ENCODE measurements around the gene BMPR1B. TPM values are rescaled to one million over a fixed set of nuclear protein-coding genes. Genes with fewer than 3 reads are reported as not detected.

BMPR1B gene
- total RNA-seq, 1 donor from 2014 or later = 5.6 TPM

- no peak overlapping the region for H3K27ac Mint-ChIP-seq (ENCODE audit: unreplicated experiment)
Observed at GRCh38 chr4:94763005-94763404, 5.2 kb downstream of the BMPR1B start.

GRCh38 chr4:94763500-94763899 lies 5.7 kb downstream of the BMPR1B start:
- no peaks in the 10 kb centered on the region for H3K27me3 Mint-ChIP-seq (ENCODE audit: low read depth)
- no peaks in the 10 kb centered on the region for H3K36me3 Mint-ChIP-seq (ENCODE audit: low read depth)
- H3K4me1 Mint-ChIP-seq (ENCODE audit: low read depth) = peaks cover 21% of the 10 kb centered on the region
- TF ChIP-seq CTCF (IDR thresholded peaks at IDR 0.05) = no peak
- H3K9me3 Mint-ChIP-seq (ENCODE audit: low read depth) = no peaks in the 10 kb centered on the region
- H3K4me3 Mint-ChIP-seq (ENCODE audit: unreplicated experiment) = no peak overlapping the region
- DNase-seq (ENCODE audit: low spot score) = no peak
- H3K27ac Mint-ChIP-seq (ENCODE audit: unreplicated experiment) = no peak overlapping the region

More at GRCh38 chr4:94763005-94763404, 5.2 kb downstream of the BMPR1B start:
- Mint-ChIP-seq H3K36me3 (ENCODE audit: low read depth) (no peaks in the 10 kb centered on the region), H3K9me3 (ENCODE audit: low read depth) (no peaks in the 10 kb centered on the region), H3K4me3 (ENCODE audit: unreplicated experiment) (no peak overlapping the region), H3K27me3 (ENCODE audit: low read depth) (no peaks in the 10 kb centered on the region), H3K4me1 (ENCODE audit: low read depth) (peaks cover 21% of the 10 kb centered on the region)
- no peak for TF ChIP-seq CTCF (IDR thresholded peaks at IDR 0.05)
- DNase-seq (ENCODE audit: low spot score) = no peak

- H3K27ac Mint-ChIP-seq (ENCODE audit: unreplicated experiment) = no peak overlapping the region
- no peak for DNase-seq (ENCODE audit: low spot score)
- H3K27me3 Mint-ChIP-seq (ENCODE audit: low read depth) = no peaks in the 10 kb centered on the region
- peaks cover 15% of the 10 kb centered on the region for H3K4me1 Mint-ChIP-seq (ENCODE audit: low read depth)
- TF ChIP-seq CTCF (IDR thresholded peaks at IDR 0.05) = no peak
- H3K9me3 Mint-ChIP-seq (ENCODE audit: low read depth) = no peaks in the 10 kb centered on the region
- H3K36me3 Mint-ChIP-seq (ENCODE audit: low read depth) = no peaks in the 10 kb centered on the region
- H3K4me3 Mint-ChIP-seq (ENCODE audit: unreplicated experiment) = no peak overlapping the region
Observed at GRCh38 chr4:94764069-94764468, 6.3 kb downstream of the BMPR1B start.

- peaks cover 7% of the 10 kb centered on the region for H3K4me1 Mint-ChIP-seq (ENCODE audit: low read depth)
- no peaks in the 10 kb centered on the region for H3K36me3 Mint-ChIP-seq (ENCODE audit: low read depth)
- no peak overlapping the region for H3K27ac Mint-ChIP-seq (ENCODE audit: unreplicated experiment)
- DNase-seq (ENCODE audit: low spot score) = no peak
- no peaks in the 10 kb centered on the region for H3K9me3 Mint-ChIP-seq (ENCODE audit: low read depth)
- H3K4me3 Mint-ChIP-seq (ENCODE audit: unreplicated experiment) = no peak overlapping the region
- no peaks in the 10 kb centered on the region for H3K27me3 Mint-ChIP-seq (ENCODE audit: low read depth)
- TF ChIP-seq CTCF (IDR thresholded peaks at IDR 0.05) = no peak
Observed at GRCh38 chr4:94765174-94765573, 7.4 kb downstream of the BMPR1B start.

GRCh38 chr4:94765648-94766047 lies 7.9 kb downstream of the BMPR1B start:
- H3K9me3 Mint-ChIP-seq (ENCODE audit: low read depth) = no peaks in the 10 kb centered on the region

More at GRCh38 chr4:94765648-94766047, 7.9 kb downstream of the BMPR1B start:
- H3K27me3 Mint-ChIP-seq (ENCODE audit: low read depth) = no peaks in the 10 kb centered on the region
- H3K36me3 Mint-ChIP-seq (ENCODE audit: low read depth) = no peaks in the 10 kb centered on the region
- DNase-seq (ENCODE audit: low spot score) = no peak
- no peak overlapping the region for H3K4me3 Mint-ChIP-seq (ENCODE audit: unreplicated experiment)
- H3K27ac Mint-ChIP-seq (ENCODE audit: unreplicated experiment) = no peak overlapping the region
- TF ChIP-seq CTCF (IDR thresholded peaks at IDR 0.05) = no peak
- H3K4me1 Mint-ChIP-seq (ENCODE audit: low read depth) = peaks cover 4% of the 10 kb centered on the region
